Keratinocyte (primary cell): ENCODE results near the gene PCK2.

Experiments used
- EZH2 ChIP-seq: IDR thresholded peaks from one replicate; pipeline ENCODE4 v1.6.1; 2012; ENCODE audit warnings: inconsistent platforms, mild to moderate bottlenecking, low read length, moderate library complexity
- TF ChIP-seq, protein P1 (sequence below), 3 experiments: IDR thresholded peaks in 1 of 3; conservative IDR thresholded peaks in 1 of 3; optimal IDR thresholded peaks in 1 of 3; 2 replicates in 2 of 3; 3 replicates in 1 of 3; pipeline versions ENCODE3 to v1.5.1; 2011; ENCODE audit warnings: low read length in 3 of 3, mild to moderate bottlenecking in 3 of 3, moderate library complexity in 2 of 3, control low read depth in 1 of 3, inconsistent platforms in 1 of 3; ENCODE audit not compliant: insufficient read depth in 2 of 3; ENCODE audit errors: extremely low read depth in 1 of 3

DNA sequence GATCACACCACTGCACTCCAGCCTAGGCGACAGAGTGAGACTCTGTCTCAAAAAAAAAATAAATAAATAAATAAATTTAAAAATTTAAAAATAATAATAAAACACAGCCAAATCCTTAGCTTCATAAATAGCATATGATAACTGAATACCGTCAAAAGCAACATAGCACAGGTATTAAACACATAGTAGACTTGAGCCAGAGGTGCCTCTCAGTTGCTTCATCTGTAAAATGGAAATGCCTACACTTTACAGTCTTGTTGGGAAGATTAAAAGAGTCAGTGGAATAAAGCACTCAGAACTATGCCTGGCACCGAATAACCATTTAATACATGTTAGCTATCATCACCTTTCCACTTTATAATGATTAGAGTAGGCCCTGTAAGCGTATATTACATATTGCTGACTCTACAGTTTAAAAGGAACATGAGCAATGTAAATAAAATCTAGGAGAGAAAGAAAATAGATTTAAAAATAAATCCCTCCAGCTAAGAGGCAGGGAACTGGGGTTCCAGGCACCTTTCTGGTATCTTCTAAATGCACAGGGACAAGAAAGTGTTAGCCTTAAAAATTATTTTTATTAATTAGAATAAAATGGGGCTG lies 12.7 kb downstream of the PCK2 start:
- TF ChIP-seq, protein P1, sequence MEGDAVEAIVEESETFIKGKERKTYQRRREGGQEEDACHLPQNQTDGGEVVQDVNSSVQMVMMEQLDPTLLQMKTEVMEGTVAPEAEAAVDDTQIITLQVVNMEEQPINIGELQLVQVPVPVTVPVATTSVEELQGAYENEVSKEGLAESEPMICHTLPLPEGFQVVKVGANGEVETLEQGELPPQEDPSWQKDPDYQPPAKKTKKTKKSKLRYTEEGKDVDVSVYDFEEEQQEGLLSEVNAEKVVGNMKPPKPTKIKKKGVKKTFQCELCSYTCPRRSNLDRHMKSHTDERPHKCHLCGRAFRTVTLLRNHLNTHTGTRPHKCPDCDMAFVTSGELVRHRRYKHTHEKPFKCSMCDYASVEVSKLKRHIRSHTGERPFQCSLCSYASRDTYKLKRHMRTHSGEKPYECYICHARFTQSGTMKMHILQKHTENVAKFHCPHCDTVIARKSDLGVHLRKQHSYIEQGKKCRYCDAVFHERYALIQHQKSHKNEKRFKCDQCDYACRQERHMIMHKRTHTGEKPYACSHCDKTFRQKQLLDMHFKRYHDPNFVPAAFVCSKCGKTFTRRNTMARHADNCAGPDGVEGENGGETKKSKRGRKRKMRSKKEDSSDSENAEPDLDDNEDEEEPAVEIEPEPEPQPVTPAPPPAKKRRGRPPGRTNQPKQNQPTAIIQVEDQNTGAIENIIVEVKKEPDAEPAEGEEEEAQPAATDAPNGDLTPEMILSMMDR (optimal IDR thresholded peaks at IDR 0.05 in 1 of 3, IDR thresholded peaks at IDR 0.05 in 1 of 3, conservative IDR thresholded peaks at IDR 0.05 in 1 of 3; ENCODE audit: extremely low read depth in 1 of 3, insufficient read depth in 2 of 3, low read length in 3 of 3) = no peak
- no peak for TF ChIP-seq EZH2
